Lower leg skin (tissue), 4 donors: ENCODE measurements around the gene INTS11. TPM values are rescaled to one million over a fixed set of nuclear protein-coding genes. Genes with fewer than 3 reads are reported as not detected.

ENCODE experiments used
- DNase-seq, 2 donors: peaks; one replicate each; pipeline ENCODE4 v3.0.0-alpha.2; 2019; ENCODE audit warnings: low spot score in 2 of 2
- H3K4me3 ChIP-seq: fragments of 200-600 bp; sonication (generic); 2 replicates; pipeline ENCODE4 v1.5.1; 2017; ENCODE audit warnings: mild to moderate bottlenecking, low read depth; ENCODE audit not compliant: poor library complexity, severe bottlenecking
- CTCF ChIP-seq, 3 donors: fragments of 450-650 bp; IDR thresholded peaks; one replicate each; pipeline ENCODE4 v1.5.1; 2016; ENCODE audit warnings: antibody characterized with exemption in 3 of 3, mild to moderate bottlenecking in 3 of 3, moderate library complexity in 2 of 3
- POLR2A ChIP-seq, 2 donors: fragments of 450-650 bp; IDR thresholded peaks; one replicate each; pipeline ENCODE4 v1.6.1; 2016 to 2017; ENCODE audit warnings: antibody characterized with exemption in 2 of 2, mild to moderate bottlenecking in 1 of 2, moderate library complexity in 1 of 2
- WGBS, 2 donors: methylation state at CpG; one replicate each; pipeline ENCODE4 v1.1.5; 2018; 5-methylcytosine and 5-hydroxymethylcytosine counted together
- intact Hi-C: fragments of 100-400 bp; cut with DNase I; formaldehyde crosslinking; loops from one replicate; pipeline ENCODE4 v1.15.0; 2023; ENCODE audit warnings: low total_unique reads
- total RNA-seq, 4 donors: library from RNA; depleted of rRNA; stranded (reverse); fragments of >200 nt; gene quantifications; one replicate each; pipeline ENCODE4 v1.1.0, GENCODE V29; 2016

INTS11 gene
- total RNA-seq, 4 donors from 2014 or later, result 101 to 185 (median 105) TPM

- 0 to 2% methylated on average over 9 to 14 of the region's 122 CpGs for WGBS, 2 donors
- TF ChIP-seq CTCF (IDR thresholded peaks at IDR 0.05), result peak in 1 of 3 donors; percentile 28
- no peak for TF ChIP-seq POLR2A (IDR thresholded peaks at IDR 0.05)
- DNase-seq, result no peak
- intact Hi-C loops, result no loop called here
- H3K4me3 ChIP-seq, result peak within 1 kb of the TSS; percentile 56
Measured at GRCh38 chr1:1349256-1350012, 25.0 kb upstream of the INTS11 start, which contains the start of gene DVL1. Gene DVL1 (minus strand): TSS chr1:1349418. CDS start chr1:1349065, 353 bp downstream.

GRCh38 chr1:1348420-1349255, 24.2 kb upstream of the INTS11 start:
- H3K4me3 ChIP-seq, result peak overlapping the region; percentile 51
- 1% methylated on average over 12 to 47 of the region's 109 CpGs for WGBS, 2 donors
- DNase-seq, result no peak
- intact Hi-C loops, result no loop called here
- no peak for TF ChIP-seq POLR2A (IDR thresholded peaks at IDR 0.05)
- TF ChIP-seq CTCF (IDR thresholded peaks at IDR 0.05), result no peak

- intact Hi-C loops, result no loop called here
- peak overlapping the region; percentile 51 for H3K4me3 ChIP-seq
- DNase-seq, result no peak
- TF ChIP-seq CTCF (IDR thresholded peaks at IDR 0.05) (no peak), POLR2A (IDR thresholded peaks at IDR 0.05) (no peak)
- 17 to 31% methylated on average over 21 to 22 of the region's 26 CpGs for WGBS, 2 donors
Measured at GRCh38 chr1:1347663-1348419, 23.4 kb upstream of the INTS11 start.

DNA sequence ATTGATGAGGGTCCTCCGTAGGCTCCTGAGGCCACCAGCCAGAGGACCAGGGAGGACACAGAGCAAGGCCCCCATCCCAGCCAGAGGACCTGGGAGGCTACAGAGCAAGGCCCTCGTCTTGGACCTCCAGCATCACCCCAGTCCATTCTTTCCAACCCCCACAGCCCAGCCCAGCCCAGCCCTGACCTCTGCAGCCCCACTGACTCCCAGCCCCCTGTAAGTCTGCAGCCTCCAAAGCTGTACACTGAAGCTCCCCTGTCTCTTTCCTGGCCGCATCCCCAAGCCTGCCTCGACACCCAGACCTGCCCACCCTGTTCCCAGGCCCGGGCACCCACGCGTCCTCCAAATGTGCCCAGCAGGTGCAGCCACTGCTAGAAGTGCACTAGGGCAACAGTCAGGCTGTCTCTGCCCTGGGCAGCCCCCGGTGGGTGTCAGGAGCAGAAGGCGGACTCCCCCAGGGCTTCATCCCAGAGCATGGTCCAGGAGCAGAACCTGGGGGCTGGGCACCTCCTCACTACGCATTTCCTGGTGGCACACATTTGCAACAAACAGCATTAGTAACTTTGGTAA, 22.7 kb upstream of the INTS11 start:
- no peak for TF ChIP-seq CTCF (IDR thresholded peaks at IDR 0.05)
- no peak for TF ChIP-seq POLR2A (IDR thresholded peaks at IDR 0.05)
- DNase-seq, result no peak
- WGBS, 2 donors, result 67 to 86% methylated on average over 9 to 10 of the region's 10 CpGs
- H3K4me3 ChIP-seq, result no peak overlapping the region
- intact Hi-C loops, result no loop called here

- TF ChIP-seq POLR2A (IDR thresholded peaks at IDR 0.05) (no peak), CTCF (IDR thresholded peaks at IDR 0.05) (no peak)
- intact Hi-C loops, result no loop called here
- DNase-seq, result no peak
- H3K4me3 ChIP-seq, result no peak overlapping the region
- WGBS, 2 donors, result 88 to 90% methylated on average over 10 of the region's 10 CpGs
Measured at GRCh38 chr1:1346501-1346890, 22.0 kb upstream of the INTS11 start.
